ENCODE results near the gene NFATC1. TPM values are rescaled to one million over a fixed set of nuclear protein-coding genes. Genes with fewer than 3 reads are reported as not detected.

NFATC1 gene
- polyA plus RNA-seq, 2 of the 4 experiments (the other 2 are of a cell fraction), result 0.52 to 1.7 TPM

GRCh38 chr18:79489899-79490625 lies 94.3 kb downstream of the NFATC1 start:
- H3K4me1 ChIP-seq, result no peaks in the 10 kb centered on the region
- WGBS (ENCODE audit: missing lambda C conversion rate), result 30% methylated on average over 2 of the region's 16 CpGs
- ATAC-seq (no peak), FAIRE-seq (no peak), DNase-seq (ENCODE audit: low read depth in 1 of 2, low spot score in 1 of 2) (no peak)
- ChIA-PET POLR2A (no interaction called here), CTCF (no interaction called here)
- TF ChIP-seq HOXA7 (CRISPR knock-in tag; IDR thresholded peaks at IDR 0.05), result no peak
- TF ChIP-seq RCOR1 (IDR thresholded peaks at IDR 0.05; ENCODE audit: low read depth, low read length), result no peak
- TF ChIP-seq MYC (IDR thresholded peaks at IDR 0.05; ENCODE audit: borderline replicate concordance, low read length), result no peak
- no peak for TF ChIP-seq ATOH8 (CRISPR knock-in tag; IDR thresholded peaks at IDR 0.05; ENCODE audit: low read depth)
- TF ChIP-seq CBX8 (IDR thresholded peaks at IDR 0.05), result no peak
- TF ChIP-seq RAD21 (conservative IDR thresholded peaks at IDR 0.05 in 1 of 2, IDR thresholded peaks at IDR 0.05 in 1 of 2), result no peak
- TF ChIP-seq EP300 (IDR thresholded peaks at IDR 0.05), result no peak
- TF ChIP-seq RARB (CRISPR knock-in tag; IDR thresholded peaks at IDR 0.05), result no peak
- H3K4me3 ChIP-seq, result no peak overlapping the region
- no peak overlapping the region for H3K27ac ChIP-seq
- no peaks in the 10 kb centered on the region for H3K9me3 ChIP-seq
- H3K4me2 ChIP-seq, result no peak overlapping the region

GRCh38 chr18:79490626-79491041 lies 94.9 kb downstream of the NFATC1 start:
- ATAC-seq (no peak), DNase-seq (ENCODE audit: low read depth in 1 of 2, low spot score in 1 of 2) (no peak), FAIRE-seq (no peak)
- Histone ChIP-seq H3K4me1 (no peaks in the 10 kb centered on the region), H3K9me3 (no peaks in the 10 kb centered on the region), H3K4me2 (no peak overlapping the region), H3K27ac (no peak overlapping the region), H3K4me3 (no peak overlapping the region)
- WGBS (ENCODE audit: missing lambda C conversion rate), result 50% methylated on average over 15 of the region's 22 CpGs
- POLR2A ChIA-PET, result no interaction called here
- no peak for TF ChIP-seq EHF (CRISPR knock-in tag; IDR thresholded peaks at IDR 0.05)
- CTCF ChIA-PET, result no interaction called here

DNA sequence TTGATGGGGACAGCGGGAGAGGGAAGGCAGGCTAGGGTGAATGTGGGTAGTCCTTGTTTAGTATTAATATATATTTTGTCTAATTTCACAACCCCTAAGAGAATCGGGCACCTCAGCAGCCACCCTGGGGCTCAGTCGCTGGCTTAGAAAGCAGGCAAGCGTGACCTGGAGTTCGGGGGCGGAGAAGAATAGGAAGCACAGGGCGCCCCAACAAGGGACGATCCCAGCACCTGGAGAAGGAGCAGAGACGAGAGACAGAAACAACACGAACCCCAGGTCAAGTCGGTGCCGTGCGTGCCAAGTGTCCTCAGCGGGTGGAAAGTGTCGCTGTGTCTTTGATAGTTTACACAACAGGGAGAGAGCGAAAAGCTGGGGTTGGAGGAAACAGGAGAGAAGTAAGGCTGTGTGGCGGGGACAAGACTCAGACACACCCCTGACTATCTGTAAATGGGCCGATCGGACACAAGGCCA lies 95.4 kb downstream of the NFATC1 start:
- POLR2A ChIA-PET, result no interaction called here
- CTCF ChIA-PET, result no interaction called here

GRCh38 chr18:79493211-79493800 lies 97.6 kb downstream of the NFATC1 start:
- FAIRE-seq, result no peak
- Histone ChIP-seq H3K4me3 (no peak overlapping the region), H3K4me1 (no peaks in the 10 kb centered on the region), H3K9me3 (no peaks in the 10 kb centered on the region), H3K27ac (no peak overlapping the region), H3K4me2 (no peak overlapping the region)
- ChIA-PET POLR2A (no interaction called here), CTCF (no interaction called here)
- DNase-seq (ENCODE audit: low read depth in 1 of 2, low spot score in 1 of 2), result no peak
- ATAC-seq, result no peak
- WGBS (ENCODE audit: missing lambda C conversion rate), result 93% methylated on average over 38 of the region's 65 CpGs
- TF ChIP-seq MYC (IDR thresholded peaks at IDR 0.05; ENCODE audit: borderline replicate concordance, low read length) (no peak), FOXS1 (CRISPR knock-in tag; IDR thresholded peaks at IDR 0.05) (no peak), ZC3H11A (IDR thresholded peaks at IDR 0.05) (no peak), HDAC2 (IDR thresholded peaks at IDR 0.05) (no peak), MAFK (IDR thresholded peaks at IDR 0.05; ENCODE audit: partially characterized antibody) (no peak), CBX8 (IDR thresholded peaks at IDR 0.05) (no peak), RAD21 (conservative IDR thresholded peaks at IDR 0.05 in 1 of 2, IDR thresholded peaks at IDR 0.05 in 1 of 2) (no peak), NR3C1 (IDR thresholded peaks at IDR 0.05) (no peak), E2F6 (IDR thresholded peaks at IDR 0.05; ENCODE audit: borderline replicate concordance, low read depth) (no peak), RARB (CRISPR knock-in tag; IDR thresholded peaks at IDR 0.05) (no peak), NFE2L2 (conservative IDR thresholded peaks at IDR 0.05; ENCODE audit: low read length) (no peak), KDM5A (IDR thresholded peaks at IDR 0.05) (no peak), USF2 (IDR thresholded peaks at IDR 0.05) (no peak), SMC3 (IDR thresholded peaks at IDR 0.05) (no peak)
- TF ChIP-seq, protein P1, sequence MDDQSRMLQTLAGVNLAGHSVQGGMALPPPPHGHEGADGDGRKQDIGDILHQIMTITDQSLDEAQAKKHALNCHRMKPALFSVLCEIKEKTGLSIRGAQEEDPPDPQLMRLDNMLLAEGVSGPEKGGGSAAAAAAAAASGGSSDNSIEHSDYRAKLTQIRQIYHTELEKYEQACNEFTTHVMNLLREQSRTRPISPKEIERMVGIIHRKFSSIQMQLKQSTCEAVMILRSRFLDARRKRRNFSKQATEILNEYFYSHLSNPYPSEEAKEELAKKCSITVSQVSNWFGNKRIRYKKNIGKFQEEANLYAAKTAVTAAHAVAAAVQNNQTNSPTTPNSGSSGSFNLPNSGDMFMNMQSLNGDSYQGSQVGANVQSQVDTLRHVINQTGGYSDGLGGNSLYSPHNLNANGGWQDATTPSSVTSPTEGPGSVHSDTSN (IDR thresholded peaks at IDR 0.05), result no peak

More for the DNA sequence above, 95.4 kb downstream of the NFATC1 start:
- TF ChIP-seq, protein P2, sequence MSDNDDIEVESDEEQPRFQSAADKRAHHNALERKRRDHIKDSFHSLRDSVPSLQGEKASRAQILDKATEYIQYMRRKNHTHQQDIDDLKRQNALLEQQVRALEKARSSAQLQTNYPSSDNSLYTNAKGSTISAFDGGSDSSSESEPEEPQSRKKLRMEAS (IDR thresholded peaks at IDR 0.05), result no peak
- TF ChIP-seq PHF8 (IDR thresholded peaks at IDR 0.05; ENCODE audit: borderline replicate concordance, low read depth) (no peak), ZFP36 (IDR thresholded peaks at IDR 0.05; ENCODE audit: borderline replicate concordance, partially characterized antibody) (no peak), USF2 (IDR thresholded peaks at IDR 0.05) (no peak), HES2 (IDR thresholded peaks at IDR 0.05) (no peak), HOXB5 (CRISPR knock-in tag; IDR thresholded peaks at IDR 0.05) (no peak)
- H3K27ac ChIP-seq, result no peak overlapping the region
- WGBS (ENCODE audit: missing lambda C conversion rate), result 80% methylated on average over 18 of the region's 19 CpGs
- FAIRE-seq (no peak), DNase-seq (ENCODE audit: low read depth in 1 of 2, low spot score in 1 of 2) (no peak), ATAC-seq (no peak)
- H3K9me3 ChIP-seq, result no peaks in the 10 kb centered on the region
- H3K4me3 ChIP-seq, result no peak overlapping the region
- H3K4me2 ChIP-seq, result no peak overlapping the region
- no peaks in the 10 kb centered on the region for H3K4me1 ChIP-seq
